Endodermal cell (in vitro differentiated cells): ENCODE measurements around the gene FIGLA. TPM values are rescaled to one million over a fixed set of nuclear protein-coding genes. Genes with fewer than 3 reads are reported as not detected.

Experiments used
- DNase-seq: peaks from one replicate; pipeline ENCODE4 v3.0.0-alpha.2; 2017
- H3K27ac ChIP-seq: 2 replicates; pipeline ENCODE4 v1.5.1; 2013; ENCODE audit warnings: mild to moderate bottlenecking, low read depth, low read length, moderate library complexity
- H3K27me3 ChIP-seq: 2 replicates; pipeline ENCODE4 v1.6.1; 2013; ENCODE audit warnings: mild to moderate bottlenecking, low read length, moderate library complexity; ENCODE audit not compliant: insufficient read depth, control insufficient read depth, poor library complexity, severe bottlenecking
- H3K36me3 ChIP-seq: 2 replicates; pipeline ENCODE4 v1.7.0; 2013; ENCODE audit warnings: mild to moderate bottlenecking, low read length, moderate library complexity; ENCODE audit not compliant: control insufficient read depth, insufficient read depth
- H3K4me1 ChIP-seq: one replicate; pipeline ENCODE4 v1.7.0; 2013; ENCODE audit warnings: low read length; ENCODE audit not compliant: control insufficient read depth, insufficient read depth
- H3K4me3 ChIP-seq: 2 replicates; pipeline ENCODE4 v1.5.1; 2013; ENCODE audit warnings: mild to moderate bottlenecking, low read length, moderate library complexity
- H3K9ac ChIP-seq: 2 replicates; pipeline ENCODE4 v1.6.1; 2013; ENCODE audit warnings: mild to moderate bottlenecking, low read length, moderate library complexity; ENCODE audit not compliant: poor library complexity, severe bottlenecking; ENCODE audit errors: extremely low read depth
- H3K9me3 ChIP-seq: 2 replicates; pipeline ENCODE4 v1.6.1; 2013; ENCODE audit warnings: mild to moderate bottlenecking, low read length, moderate library complexity; ENCODE audit not compliant: control insufficient read depth
- H3K27ac Mint-ChIP-seq: 2 replicates; pipeline ENCODE4 v1.8.0; 2020; ENCODE audit warnings: mixed read lengths
- H3K27me3 Mint-ChIP-seq: 2 replicates; pipeline ENCODE4 v1.8.0; 2021; ENCODE audit warnings: mild to moderate bottlenecking, mixed read lengths; ENCODE audit not compliant: insufficient read depth
- H3K36me3 Mint-ChIP-seq: 2 replicates; pipeline ENCODE4 v1.8.0; 2020; ENCODE audit warnings: low read depth, mixed read lengths
- H3K4me1 Mint-ChIP-seq: 2 replicates; pipeline ENCODE4 v1.8.0; 2020; ENCODE audit warnings: mixed read lengths
- H3K4me3 Mint-ChIP-seq: 2 replicates; pipeline ENCODE4 v1.8.0; 2020; ENCODE audit warnings: mild to moderate bottlenecking, moderate library complexity, mixed read lengths
- H3K9me3 Mint-ChIP-seq: 2 replicates; pipeline ENCODE4 v1.8.0; 2020; ENCODE audit warnings: mild to moderate bottlenecking, mixed read lengths
- WGBS, 2 experiments: methylation state at CpG; one replicate each; pipeline versions ENCODE4 v1.1.5 to v1.1.7; 2013; ENCODE audit warnings: missing lambda C conversion rate in 2 of 2, mixed read lengths in 1 of 2; ENCODE audit not compliant: insufficient coverage in 1 of 2, insufficient read length in 1 of 2; 5-methylcytosine and 5-hydroxymethylcytosine counted together
- total RNA-seq, 2 donors: library from RNA; stranded (reverse); fragmentation: NEBNext Ultra II Directional in 1 of 2; extraction: Animal tissue kit (Norgen Biotek cat#: 25700) in 1 of 2; gene quantifications; 2 replicates in 1 of 2; 3 replicates in 1 of 2; pipeline ENCODE4 v1.2.1, GENCODE V29; 2021
- TF ChIP-seq, protein P1 (sequence below): fragments of 200-600 bp; sonication (generic); conservative IDR thresholded peaks from 2 replicates; pipeline ENCODE4 v1.5.0; 2021; ENCODE audit warnings: antibody characterized with exemption, mild to moderate bottlenecking

Gene FIGLA
- total RNA-seq, 2 donors from 2014 or later, result not detected

DNA sequence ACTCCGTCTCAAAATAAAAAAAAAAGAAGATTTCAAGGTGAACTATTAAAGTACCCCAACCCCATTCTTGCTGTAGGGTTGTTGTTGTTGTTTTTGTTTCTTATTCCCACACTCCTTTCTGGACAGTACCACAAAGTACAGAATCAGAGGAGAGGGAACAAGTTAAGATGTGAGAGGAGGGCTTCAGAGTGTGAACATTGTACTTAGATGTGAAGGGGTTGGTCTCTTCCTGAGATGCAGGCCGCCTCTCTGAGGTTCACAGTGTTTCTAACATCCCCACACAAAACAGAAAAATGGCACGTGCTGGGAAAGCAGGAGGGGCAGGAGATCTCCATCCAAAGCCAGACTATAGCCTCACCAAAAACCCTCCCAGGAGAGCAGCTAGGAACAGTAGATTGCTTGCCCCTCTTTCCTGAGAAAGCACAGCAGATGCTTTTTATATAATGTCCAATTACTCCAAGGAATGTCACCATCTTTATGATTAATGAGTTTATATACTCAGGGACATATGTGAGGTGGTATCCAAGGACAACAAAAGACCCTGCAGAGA lies 45.1 kb downstream of the FIGLA start:
- TF ChIP-seq, protein P1, sequence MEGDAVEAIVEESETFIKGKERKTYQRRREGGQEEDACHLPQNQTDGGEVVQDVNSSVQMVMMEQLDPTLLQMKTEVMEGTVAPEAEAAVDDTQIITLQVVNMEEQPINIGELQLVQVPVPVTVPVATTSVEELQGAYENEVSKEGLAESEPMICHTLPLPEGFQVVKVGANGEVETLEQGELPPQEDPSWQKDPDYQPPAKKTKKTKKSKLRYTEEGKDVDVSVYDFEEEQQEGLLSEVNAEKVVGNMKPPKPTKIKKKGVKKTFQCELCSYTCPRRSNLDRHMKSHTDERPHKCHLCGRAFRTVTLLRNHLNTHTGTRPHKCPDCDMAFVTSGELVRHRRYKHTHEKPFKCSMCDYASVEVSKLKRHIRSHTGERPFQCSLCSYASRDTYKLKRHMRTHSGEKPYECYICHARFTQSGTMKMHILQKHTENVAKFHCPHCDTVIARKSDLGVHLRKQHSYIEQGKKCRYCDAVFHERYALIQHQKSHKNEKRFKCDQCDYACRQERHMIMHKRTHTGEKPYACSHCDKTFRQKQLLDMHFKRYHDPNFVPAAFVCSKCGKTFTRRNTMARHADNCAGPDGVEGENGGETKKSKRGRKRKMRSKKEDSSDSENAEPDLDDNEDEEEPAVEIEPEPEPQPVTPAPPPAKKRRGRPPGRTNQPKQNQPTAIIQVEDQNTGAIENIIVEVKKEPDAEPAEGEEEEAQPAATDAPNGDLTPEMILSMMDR, result no peak
- Mint-ChIP-seq H3K4me3 (no peak overlapping the region), H3K27me3 (peaks cover 6% of the 10 kb centered on the region), H3K36me3 (no peaks in the 10 kb centered on the region), H3K27ac (no peak overlapping the region), H3K9me3 (no peaks in the 10 kb centered on the region), H3K4me1 (peaks cover 11% of the 10 kb centered on the region)
- H3K9ac ChIP-seq, result no peak overlapping the region
- H3K36me3 ChIP-seq, result no peaks in the 10 kb centered on the region
- 69 to 100% methylated on average over 1 to 3 of the region's 3 CpGs for WGBS, 2 experiments
- H3K4me3 ChIP-seq, result no peak overlapping the region
- H3K27ac ChIP-seq, result peak overlapping the region; percentile 75
- H3K27me3 ChIP-seq, result no peaks in the 10 kb centered on the region
- no peaks in the 10 kb centered on the region for H3K9me3 ChIP-seq
- DNase-seq, result no peak
- no peaks in the 10 kb centered on the region for H3K4me1 ChIP-seq

GRCh38 chr2:70744397-70744796 lies 46.0 kb downstream of the FIGLA start:
- Histone ChIP-seq H3K9me3 (no peaks in the 10 kb centered on the region), H3K27ac (peak overlapping the region; percentile 78), H3K36me3 (no peaks in the 10 kb centered on the region), H3K9ac (no peak overlapping the region), H3K4me3 (no peak overlapping the region), H3K4me1 (no peaks in the 10 kb centered on the region), H3K27me3 (no peaks in the 10 kb centered on the region)
- peak overlapping the region; percentile 52 for H3K27ac Mint-ChIP-seq
- WGBS, 2 experiments, result 75 to 81% methylated on average over 3 of the region's 3 CpGs
- no peaks in the 10 kb centered on the region for H3K9me3 Mint-ChIP-seq
- TF ChIP-seq, protein P1, result no peak
- no peak overlapping the region for H3K4me3 Mint-ChIP-seq
- H3K36me3 Mint-ChIP-seq, result no peaks in the 10 kb centered on the region
- DNase-seq, result no peak
- H3K27me3 Mint-ChIP-seq, result no peaks in the 10 kb centered on the region
- H3K4me1 Mint-ChIP-seq, result peaks cover 11% of the 10 kb centered on the region

DNA sequence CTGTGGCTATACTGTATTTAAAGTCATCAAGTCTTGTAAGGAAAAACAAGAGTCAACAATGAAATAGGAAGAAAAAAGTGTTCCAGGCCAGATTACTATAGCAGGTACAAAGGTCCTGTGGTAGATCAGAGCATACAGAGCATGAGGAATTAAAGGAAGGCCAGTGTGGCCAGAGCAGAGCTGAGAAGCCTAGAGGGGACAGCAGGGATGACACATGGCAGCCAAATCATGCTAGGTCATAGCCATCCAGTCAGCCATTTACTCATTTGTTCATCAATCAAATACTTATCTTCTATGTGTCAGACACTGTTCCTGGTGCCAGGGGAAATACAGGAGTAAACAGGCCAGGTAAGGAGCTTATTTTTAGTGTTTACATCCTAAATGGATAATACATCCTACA lies 46.8 kb downstream of the FIGLA start:
- Histone ChIP-seq H3K4me1 (no peaks in the 10 kb centered on the region), H3K27me3 (no peaks in the 10 kb centered on the region), H3K36me3 (no peaks in the 10 kb centered on the region), H3K9ac (no peak overlapping the region), H3K4me3 (no peak overlapping the region), H3K27ac (peak overlapping the region; percentile 78), H3K9me3 (no peaks in the 10 kb centered on the region)
- Mint-ChIP-seq H3K36me3 (no peaks in the 10 kb centered on the region), H3K4me1 (peaks cover 7% of the 10 kb centered on the region), H3K27ac (no peak overlapping the region), H3K4me3 (no peak overlapping the region), H3K9me3 (no peaks in the 10 kb centered on the region), H3K27me3 (no peaks in the 10 kb centered on the region)
- TF ChIP-seq, protein P1, result peak; percentile 20
- DNase-seq, result no peak
